HG03432 (cell line): ENCODE measurements around the gene ACTR5.
A peak's percentile ranks its signal among the peaks of the same experiment; 100 is the strongest.
"Not testable (repeated sequence)": the region's sequence is repeated elsewhere in the genome, so short reads cannot be mapped to it uniquely, and the experiment has no call there.

Experiments
- ATAC-seq: cut with Tn5 transposase; IDR thresholded peaks from one replicate; pipeline ENCODE4 v1.9.1; 2021; ENCODE audit warnings: mild to moderate bottlenecking, moderate library complexity; ENCODE audit not compliant: unreplicated experiment

Gene ACTR5

GRCh38 chr20:38804682-38805501, 56.6 kb downstream of the ACTR5 start:
- peak; percentile 43 for ATAC-seq

GRCh38 chr20:38805502-38805957, 57.3 kb downstream of the ACTR5 start, which contains the start of gene PPP1R16B:
TSS of gene PPP1R16B (plus strand) at chr20:38805697. CDS start at chr20:38835926, 30,229 bp downstream.
- ATAC-seq: peak; percentile 68

GRCh38 chr20:38805958-38806854, 57.9 kb downstream of the ACTR5 start:
- peak; percentile 28 for ATAC-seq

- ATAC-seq: peak; percentile 26
These were observed 58.8 kb downstream of the ACTR5 start for GRCh38 chr20:38806855-38807655.

- no peak for ATAC-seq
These were observed 61.7 kb downstream of the ACTR5 start for GRCh38 chr20:38809942-38810341.

- no peak for ATAC-seq
These were observed 62.8 kb downstream of the ACTR5 start for GRCh38 chr20:38810926-38811630.

GRCh38 chr20:38811769-38812168, 63.5 kb downstream of the ACTR5 start:
- no peak for ATAC-seq

GRCh38 chr20:38812182-38812581, 63.9 kb downstream of the ACTR5 start:
- ATAC-seq: no peak

GRCh38 chr20:38812709-38813573, 64.7 kb downstream of the ACTR5 start:
- ATAC-seq: no peak

- not testable (repeated sequence) for ATAC-seq
These were observed 65.3 kb downstream of the ACTR5 start for GRCh38 chr20:38813574-38813962.

- ATAC-seq: no peak
These were observed 67.2 kb downstream of the ACTR5 start for GRCh38 chr20:38815446-38815845.

GRCh38 chr20:38818113-38819065, 70.1 kb downstream of the ACTR5 start:
- no peak for ATAC-seq
